ENCODE data around the gene RAD51B.

The RAD51B gene

DNA sequence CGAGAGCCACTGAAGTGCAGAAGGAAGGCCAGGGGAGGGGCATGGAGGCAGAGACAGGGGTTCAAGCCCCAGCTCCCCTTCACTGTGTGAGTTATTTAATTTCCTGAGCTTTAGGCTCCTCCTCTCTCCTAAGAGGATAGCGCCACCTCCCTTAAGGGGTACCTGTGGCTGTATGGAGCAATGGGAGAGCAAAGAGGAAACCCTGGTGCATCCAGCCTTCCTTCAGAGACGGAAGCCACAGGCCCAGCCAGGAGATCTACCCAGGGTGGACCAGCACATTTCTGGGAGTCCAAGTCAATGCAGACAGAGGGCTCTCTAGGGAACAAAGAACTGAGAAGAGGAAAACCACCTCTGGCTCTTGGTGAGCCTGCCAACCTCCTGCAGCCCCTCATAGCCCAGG, 883.0 kb downstream of the RAD51B start:
- DNase-seq (ENCODE audit: low read depth), result no peak
- Histone ChIP-seq H3K9me3 (ENCODE audit: control insufficient read depth, low read length) (no peaks in the 10 kb centered on the region), H3K9ac (ENCODE audit: low read length) (peak overlapping the region; percentile 43), H3K27me3 (replicated peaks; ENCODE audit: control insufficient read depth, insufficient read depth, low read length) (no peaks in the 10 kb centered on the region), H3K4me1 (ENCODE audit: control insufficient read depth, insufficient read depth, low read length) (peaks cover 50% of the 10 kb centered on the region), H3K36me3 (ENCODE audit: control insufficient read depth, insufficient read depth, low read length, severe bottlenecking) (no peaks in the 10 kb centered on the region), H3K4me3 (ENCODE audit: low read length) (no peak overlapping the region)

DNA sequence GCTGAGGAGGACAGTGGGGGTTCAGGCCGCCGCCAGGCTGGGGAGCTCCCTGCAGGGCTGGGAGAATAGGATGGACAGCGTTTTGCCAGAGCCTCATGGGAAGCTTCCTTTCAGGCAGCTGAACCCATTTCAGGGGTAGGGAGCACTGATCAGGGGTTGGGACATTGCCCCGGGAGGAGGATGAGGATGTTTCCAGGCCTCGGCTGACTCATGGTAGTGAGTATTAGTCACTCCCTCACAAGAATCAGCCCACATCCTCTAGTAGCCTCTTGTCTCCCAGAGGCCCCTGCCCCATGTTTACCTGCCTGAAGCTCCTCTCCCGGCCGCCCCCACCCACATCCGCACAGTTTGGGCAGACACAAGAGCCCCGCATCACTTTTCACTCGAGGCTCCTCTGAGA, 883.5 kb downstream of the RAD51B start:
- Histone ChIP-seq H3K27me3 (replicated peaks; ENCODE audit: control insufficient read depth, insufficient read depth, low read length) (no peaks in the 10 kb centered on the region), H3K4me3 (ENCODE audit: low read length) (no peak overlapping the region), H3K4me1 (ENCODE audit: control insufficient read depth, insufficient read depth, low read length) (peaks cover 55% of the 10 kb centered on the region), H3K9me3 (ENCODE audit: control insufficient read depth, low read length) (no peaks in the 10 kb centered on the region), H3K9ac (ENCODE audit: low read length) (peak overlapping the region; percentile 43), H3K36me3 (ENCODE audit: control insufficient read depth, insufficient read depth, low read length, severe bottlenecking) (no peaks in the 10 kb centered on the region)
- DNase-seq (ENCODE audit: low read depth), result peak; percentile 62

- H3K4me3 ChIP-seq (ENCODE audit: low read length), result no peak overlapping the region
- H3K9ac ChIP-seq (ENCODE audit: low read length), result peak overlapping the region; percentile 34
- peaks cover 52% of the 10 kb centered on the region for H3K4me1 ChIP-seq (ENCODE audit: control insufficient read depth, insufficient read depth, low read length)
- no peaks in the 10 kb centered on the region for H3K9me3 ChIP-seq (ENCODE audit: control insufficient read depth, low read length)
- no peaks in the 10 kb centered on the region for H3K36me3 ChIP-seq (ENCODE audit: control insufficient read depth, insufficient read depth, low read length, severe bottlenecking)
- no peak for DNase-seq (ENCODE audit: low read depth)
- H3K27me3 ChIP-seq (replicated peaks; ENCODE audit: control insufficient read depth, insufficient read depth, low read length), result no peaks in the 10 kb centered on the region
Observed at GRCh38 chr14:68704736-68705720, 885.4 kb downstream of the RAD51B start.

GRCh38 chr14:68705741-68706283, 886.2 kb downstream of the RAD51B start:
- no peaks in the 10 kb centered on the region for H3K27me3 ChIP-seq (replicated peaks; ENCODE audit: control insufficient read depth, insufficient read depth, low read length)
- no peak for DNase-seq (ENCODE audit: low read depth)

GRCh38 chr14:68707482-68707881, 887.9 kb downstream of the RAD51B start:
- H3K4me3 ChIP-seq (ENCODE audit: low read length), result no peak overlapping the region
- H3K36me3 ChIP-seq (ENCODE audit: control insufficient read depth, insufficient read depth, low read length, severe bottlenecking), result no peaks in the 10 kb centered on the region
- H3K9me3 ChIP-seq (ENCODE audit: control insufficient read depth, low read length), result no peaks in the 10 kb centered on the region
- H3K27me3 ChIP-seq (replicated peaks; ENCODE audit: control insufficient read depth, insufficient read depth, low read length), result no peaks in the 10 kb centered on the region
- DNase-seq (ENCODE audit: low read depth), result no peak
- H3K9ac ChIP-seq (ENCODE audit: low read length), result peak overlapping the region; percentile 35
- peaks cover 52% of the 10 kb centered on the region for H3K4me1 ChIP-seq (ENCODE audit: control insufficient read depth, insufficient read depth, low read length)

More at GRCh38 chr14:68705741-68706283, 886.2 kb downstream of the RAD51B start:
- Histone ChIP-seq H3K4me3 (ENCODE audit: low read length) (no peak overlapping the region), H3K9ac (ENCODE audit: low read length) (no peak overlapping the region), H3K9me3 (ENCODE audit: control insufficient read depth, low read length) (no peaks in the 10 kb centered on the region), H3K4me1 (ENCODE audit: control insufficient read depth, insufficient read depth, low read length) (peaks cover 52% of the 10 kb centered on the region), H3K36me3 (ENCODE audit: control insufficient read depth, insufficient read depth, low read length, severe bottlenecking) (no peaks in the 10 kb centered on the region)

DNA sequence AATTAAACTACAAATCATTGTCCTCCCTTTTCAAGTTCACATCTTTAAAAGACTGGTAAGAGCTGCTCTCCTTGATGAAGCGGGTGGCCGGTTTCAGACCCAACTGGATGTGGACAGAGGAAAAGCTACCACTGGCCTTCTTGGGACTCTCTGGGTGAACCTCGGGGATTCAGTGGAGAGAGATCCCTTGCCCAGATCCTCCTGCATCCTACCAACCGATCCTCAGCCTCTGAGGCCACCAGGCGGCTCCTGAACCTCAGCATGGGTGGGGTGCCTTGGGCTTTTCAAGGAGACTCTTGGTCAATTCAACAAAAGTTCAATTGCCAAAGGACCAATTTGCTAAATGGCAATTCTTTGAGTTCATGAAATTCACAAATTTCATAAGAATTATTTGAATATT, 888.8 kb downstream of the RAD51B start:
- peaks cover 43% of the 10 kb centered on the region for H3K4me1 ChIP-seq (ENCODE audit: control insufficient read depth, insufficient read depth, low read length)
- no peaks in the 10 kb centered on the region for H3K27me3 ChIP-seq (replicated peaks; ENCODE audit: control insufficient read depth, insufficient read depth, low read length)
- no peak overlapping the region for H3K4me3 ChIP-seq (ENCODE audit: low read length)
- H3K9me3 ChIP-seq (ENCODE audit: control insufficient read depth, low read length), result no peaks in the 10 kb centered on the region
- no peak for DNase-seq (ENCODE audit: low read depth)
- no peaks in the 10 kb centered on the region for H3K36me3 ChIP-seq (ENCODE audit: control insufficient read depth, insufficient read depth, low read length, severe bottlenecking)
- no peak overlapping the region for H3K9ac ChIP-seq (ENCODE audit: low read length)

DNA sequence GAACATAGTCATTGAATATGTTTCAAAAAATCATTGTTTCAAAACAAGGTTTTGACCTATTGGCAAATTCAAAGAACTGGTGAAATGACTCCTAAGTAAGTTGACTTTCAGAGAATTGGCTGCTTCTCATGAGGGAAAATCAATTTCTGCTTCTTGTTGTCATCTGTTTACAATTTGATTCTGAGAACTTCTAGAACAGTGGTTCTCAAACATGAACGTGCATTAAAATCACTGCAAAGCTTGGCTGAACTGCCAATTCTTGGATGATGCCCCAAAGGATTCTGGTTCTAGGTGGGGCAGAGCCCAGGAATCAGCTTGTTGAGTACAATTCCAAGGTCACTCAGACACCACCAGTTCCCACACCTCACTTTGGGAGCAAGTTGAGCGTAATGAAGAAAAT, 889.4 kb downstream of the RAD51B start:
- Histone ChIP-seq H3K27me3 (replicated peaks; ENCODE audit: control insufficient read depth, insufficient read depth, low read length) (no peaks in the 10 kb centered on the region), H3K4me1 (ENCODE audit: control insufficient read depth, insufficient read depth, low read length) (peaks cover 40% of the 10 kb centered on the region), H3K4me3 (ENCODE audit: low read length) (no peak overlapping the region), H3K9me3 (ENCODE audit: control insufficient read depth, low read length) (no peaks in the 10 kb centered on the region), H3K36me3 (ENCODE audit: control insufficient read depth, insufficient read depth, low read length, severe bottlenecking) (no peaks in the 10 kb centered on the region), H3K9ac (ENCODE audit: low read length) (no peak overlapping the region)
- DNase-seq (ENCODE audit: low read depth), result no peak

GRCh38 chr14:68710776-68711175, 891.2 kb downstream of the RAD51B start:
- Histone ChIP-seq H3K27me3 (replicated peaks; ENCODE audit: control insufficient read depth, insufficient read depth, low read length) (no peaks in the 10 kb centered on the region), H3K4me1 (ENCODE audit: control insufficient read depth, insufficient read depth, low read length) (peaks cover 29% of the 10 kb centered on the region), H3K4me3 (ENCODE audit: low read length) (no peak overlapping the region), H3K36me3 (ENCODE audit: control insufficient read depth, insufficient read depth, low read length, severe bottlenecking) (no peaks in the 10 kb centered on the region), H3K9me3 (ENCODE audit: control insufficient read depth, low read length) (no peaks in the 10 kb centered on the region), H3K9ac (ENCODE audit: low read length) (no peak overlapping the region)
- no peak for DNase-seq (ENCODE audit: low read depth)

DNA sequence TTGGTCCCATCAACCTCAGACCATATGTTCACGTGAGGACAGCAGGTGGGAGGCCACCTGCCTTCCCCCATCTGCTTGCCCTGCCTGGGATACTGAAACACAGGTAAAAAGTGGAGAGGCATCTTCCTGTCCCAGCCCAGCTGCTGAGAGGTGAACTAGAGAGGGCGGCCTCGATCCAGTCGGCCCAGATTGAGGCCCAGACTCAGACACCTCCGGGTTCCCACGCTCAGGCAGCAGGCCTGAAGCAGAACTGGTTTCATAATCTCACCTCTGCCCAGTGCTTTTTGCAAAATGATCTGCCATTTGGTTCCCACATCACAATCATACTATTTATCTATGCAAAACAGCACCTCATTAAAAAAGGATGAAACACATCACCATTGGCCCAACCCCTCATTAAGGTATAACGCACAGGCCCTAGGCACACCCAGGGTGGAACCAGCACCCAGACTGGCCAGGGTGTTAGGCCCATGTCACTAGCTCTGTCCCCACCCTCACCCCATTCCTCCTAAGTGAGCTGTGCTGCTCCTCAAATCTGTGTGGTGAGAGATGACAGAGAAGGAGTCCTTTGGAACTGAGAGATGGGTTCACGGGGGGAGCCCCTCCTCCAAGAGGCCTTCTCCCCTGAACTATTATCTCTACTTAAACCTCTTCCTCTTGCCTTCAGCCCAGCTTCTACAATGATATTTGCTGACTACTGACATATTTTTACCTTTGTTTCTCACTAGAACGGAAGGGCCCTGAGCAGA, 892.2 kb downstream of the RAD51B start:
- H3K4me3 ChIP-seq (ENCODE audit: low read length), result no peak overlapping the region
- H3K9me3 ChIP-seq (ENCODE audit: control insufficient read depth, low read length), result no peaks in the 10 kb centered on the region
- H3K36me3 ChIP-seq (ENCODE audit: control insufficient read depth, insufficient read depth, low read length, severe bottlenecking), result no peaks in the 10 kb centered on the region
- peaks cover 23% of the 10 kb centered on the region for H3K4me1 ChIP-seq (ENCODE audit: control insufficient read depth, insufficient read depth, low read length)
- DNase-seq (ENCODE audit: low read depth), result no peak
- no peak overlapping the region for H3K9ac ChIP-seq (ENCODE audit: low read length)
- no peaks in the 10 kb centered on the region for H3K27me3 ChIP-seq (replicated peaks; ENCODE audit: control insufficient read depth, insufficient read depth, low read length)

DNA sequence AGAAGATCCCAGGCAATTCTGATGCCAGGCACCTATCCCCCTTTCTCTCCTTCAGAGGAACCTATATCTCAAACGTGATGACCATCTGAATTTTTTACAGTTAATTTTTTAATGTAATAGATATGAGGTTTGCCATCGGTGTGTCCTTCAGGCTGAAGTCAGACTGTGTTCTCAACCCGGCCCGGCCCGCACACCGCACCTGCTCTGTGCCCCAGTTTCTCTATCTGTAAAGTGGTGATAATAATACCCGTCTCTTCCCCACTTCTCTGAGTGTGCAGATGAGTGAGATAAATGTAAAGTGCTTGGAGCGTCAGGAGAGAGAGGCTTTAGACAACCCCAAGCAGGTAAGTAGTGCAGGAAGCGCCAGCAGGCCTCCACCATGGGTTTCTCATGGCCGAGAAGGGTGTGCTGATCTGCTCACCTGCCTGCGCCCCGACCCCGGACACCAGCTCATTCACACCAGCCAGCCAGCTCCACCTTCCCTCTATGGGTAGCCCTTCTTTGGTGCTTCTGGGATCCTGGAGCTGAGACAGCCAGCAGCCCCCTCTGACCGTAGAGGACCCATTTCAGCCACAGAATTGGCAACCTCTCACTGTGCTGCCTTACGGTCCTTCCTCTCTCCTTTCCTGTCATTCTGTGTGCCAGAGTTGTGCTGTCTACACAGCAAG, 893.3 kb downstream of the RAD51B start:
- Histone ChIP-seq H3K9ac (ENCODE audit: low read length) (no peak overlapping the region), H3K4me1 (ENCODE audit: control insufficient read depth, insufficient read depth, low read length) (peaks cover 12% of the 10 kb centered on the region), H3K4me3 (ENCODE audit: low read length) (no peak overlapping the region), H3K36me3 (ENCODE audit: control insufficient read depth, insufficient read depth, low read length, severe bottlenecking) (no peaks in the 10 kb centered on the region), H3K9me3 (ENCODE audit: control insufficient read depth, low read length) (no peaks in the 10 kb centered on the region), H3K27me3 (replicated peaks; ENCODE audit: control insufficient read depth, insufficient read depth, low read length) (no peaks in the 10 kb centered on the region)
- DNase-seq (ENCODE audit: low read depth), result no peak

DNA sequence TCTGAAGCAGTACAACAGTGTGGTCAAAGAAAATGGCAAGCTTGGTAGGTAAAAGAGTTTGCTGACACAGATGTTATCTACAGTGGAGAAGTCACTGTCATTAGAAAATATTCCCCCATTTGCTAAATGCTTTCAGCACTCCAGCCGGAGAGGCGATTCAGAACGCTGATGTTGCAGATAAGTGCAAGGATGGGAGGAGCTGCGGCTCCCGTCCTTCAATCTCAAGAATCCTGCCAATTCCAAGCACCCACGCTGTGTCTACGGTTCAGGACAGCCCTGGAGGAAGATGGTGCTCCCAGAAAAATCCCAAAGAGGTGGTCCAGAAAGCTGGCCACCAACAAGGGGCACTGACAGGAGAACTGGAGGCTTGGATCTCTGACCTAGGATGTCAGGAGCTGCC, 894.2 kb downstream of the RAD51B start:
- peaks cover 4% of the 10 kb centered on the region for H3K4me1 ChIP-seq (ENCODE audit: control insufficient read depth, insufficient read depth, low read length)
- no peaks in the 10 kb centered on the region for H3K27me3 ChIP-seq (replicated peaks; ENCODE audit: control insufficient read depth, insufficient read depth, low read length)
- H3K9me3 ChIP-seq (ENCODE audit: control insufficient read depth, low read length), result no peaks in the 10 kb centered on the region
- no peak overlapping the region for H3K4me3 ChIP-seq (ENCODE audit: low read length)
- no peak overlapping the region for H3K9ac ChIP-seq (ENCODE audit: low read length)
- no peaks in the 10 kb centered on the region for H3K36me3 ChIP-seq (ENCODE audit: control insufficient read depth, insufficient read depth, low read length, severe bottlenecking)
- DNase-seq (ENCODE audit: low read depth), result no peak
